Fibroblast of peridontal ligament (primary cell): ENCODE data around the gene NAP1L1.

Experiments
- DNase-seq: peaks from one replicate; pipeline ENCODE4 v3.0.0-alpha.2; 2010; ENCODE audit errors: extremely low read depth

Gene NAP1L1

DNA sequence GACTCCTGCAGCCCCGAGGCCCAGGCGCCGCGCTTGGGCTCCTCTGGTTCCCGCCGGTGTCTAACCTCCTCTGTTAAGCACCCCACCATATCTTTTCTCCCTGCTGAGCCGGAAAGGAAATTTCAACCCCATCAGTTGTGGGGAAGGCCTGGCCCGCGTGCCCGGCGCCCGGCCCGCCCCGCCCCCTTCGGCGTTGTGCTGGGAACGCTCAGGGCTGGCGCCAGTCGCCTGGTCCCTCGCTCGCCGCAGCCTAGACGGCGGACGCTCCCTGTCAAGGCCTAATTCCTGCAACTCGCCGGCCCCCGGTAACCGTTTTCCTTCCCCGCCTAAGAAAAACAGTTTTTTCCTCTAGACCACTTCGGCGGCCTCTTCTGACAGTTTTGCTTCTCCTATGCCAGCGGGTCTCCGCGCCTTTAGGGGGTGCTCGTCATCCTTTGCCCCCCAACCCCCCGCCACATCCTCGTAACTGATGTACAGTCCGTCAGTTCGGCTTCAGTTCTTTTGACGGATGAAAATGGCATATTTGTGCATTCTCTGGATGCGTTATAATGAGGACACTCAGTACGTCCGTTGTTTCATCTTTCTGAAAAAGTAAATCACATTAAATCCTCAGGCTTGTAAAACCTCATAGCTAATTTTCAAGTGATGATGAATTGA, 506 bp upstream of the NAP1L1 start:
- DNase-seq = no peak

DNA sequence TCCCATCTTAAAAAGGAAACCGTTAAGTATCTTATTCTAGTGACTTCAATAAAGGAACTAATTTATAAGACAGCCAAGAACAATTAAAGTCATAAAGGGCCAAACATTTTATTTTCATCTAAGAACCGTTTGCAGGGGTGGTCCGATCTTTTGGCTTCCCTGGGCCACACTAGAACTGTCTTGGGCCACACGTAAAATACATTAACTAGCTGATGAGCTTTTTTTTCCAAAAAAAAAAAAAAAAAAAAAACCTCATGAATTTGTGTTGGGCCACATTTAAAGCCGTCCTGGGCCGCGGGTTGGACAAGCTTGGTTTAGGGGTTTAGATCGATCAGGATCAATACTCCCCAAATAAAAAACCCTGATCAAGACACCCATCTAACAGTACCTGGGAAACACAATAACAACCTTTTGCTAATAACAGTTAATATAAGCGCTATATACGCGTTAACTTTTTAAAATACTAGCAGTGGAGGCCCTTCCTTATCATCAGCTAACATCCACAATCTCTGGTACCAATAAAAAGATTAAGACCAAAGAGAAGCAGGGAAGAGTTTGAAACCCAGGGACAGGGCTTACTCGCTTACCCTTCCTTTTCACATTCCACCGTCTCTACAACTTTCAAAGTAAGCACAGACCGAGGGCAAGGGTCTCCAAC, 1.1 kb downstream of the NAP1L1 start:
- no peak for DNase-seq

DNA sequence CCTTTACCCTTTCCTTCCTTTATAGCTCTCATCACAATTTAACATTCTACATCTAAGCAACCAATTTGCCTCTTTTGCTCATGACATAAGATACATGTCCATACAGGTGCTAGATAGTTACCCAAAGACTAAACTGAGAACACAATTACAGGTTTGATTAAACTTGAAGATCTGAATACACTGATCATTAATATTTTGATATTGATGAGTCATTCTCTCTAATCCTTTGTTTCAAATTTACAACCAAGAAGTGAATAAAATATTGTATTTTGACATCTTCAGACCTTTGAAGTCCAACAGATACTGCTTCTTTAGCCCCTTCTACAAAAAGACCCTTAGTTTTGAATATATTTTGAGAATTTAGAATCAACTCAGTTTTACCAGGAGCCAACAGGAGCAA, 2.6 kb downstream of the NAP1L1 start:
- no peak for DNase-seq

DNA sequence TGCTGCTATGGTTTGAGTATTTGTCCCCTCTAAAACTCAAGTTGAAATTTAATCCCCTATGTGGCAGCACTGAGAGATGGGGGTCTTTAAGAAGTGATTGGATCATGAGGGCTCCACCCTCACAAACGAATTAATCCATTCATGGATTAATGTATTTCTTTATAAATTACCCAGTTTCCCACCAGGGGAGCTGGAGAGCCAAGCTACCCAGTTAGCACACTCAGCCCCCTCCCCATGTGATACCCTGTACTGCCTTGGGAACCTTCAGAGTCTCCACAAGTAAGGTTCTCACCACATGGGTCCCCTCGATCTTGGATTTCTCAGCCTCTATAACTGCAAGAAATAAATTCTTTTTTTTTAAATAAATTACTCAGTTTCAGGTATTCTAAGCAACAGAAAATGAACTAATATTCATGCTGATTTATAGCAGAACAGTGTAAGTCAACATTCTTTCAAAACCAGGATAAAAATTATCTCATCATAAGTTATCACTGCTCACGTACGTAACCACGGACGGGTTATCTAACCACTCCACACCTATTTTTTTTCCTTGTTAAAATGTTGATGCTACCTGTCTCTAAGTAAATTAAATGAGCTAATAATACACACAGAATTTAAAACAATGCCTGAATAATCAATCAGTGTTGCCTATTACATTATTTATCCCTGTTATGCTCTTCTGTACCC, 3.6 kb downstream of the NAP1L1 start:
- no peak for DNase-seq

DNA sequence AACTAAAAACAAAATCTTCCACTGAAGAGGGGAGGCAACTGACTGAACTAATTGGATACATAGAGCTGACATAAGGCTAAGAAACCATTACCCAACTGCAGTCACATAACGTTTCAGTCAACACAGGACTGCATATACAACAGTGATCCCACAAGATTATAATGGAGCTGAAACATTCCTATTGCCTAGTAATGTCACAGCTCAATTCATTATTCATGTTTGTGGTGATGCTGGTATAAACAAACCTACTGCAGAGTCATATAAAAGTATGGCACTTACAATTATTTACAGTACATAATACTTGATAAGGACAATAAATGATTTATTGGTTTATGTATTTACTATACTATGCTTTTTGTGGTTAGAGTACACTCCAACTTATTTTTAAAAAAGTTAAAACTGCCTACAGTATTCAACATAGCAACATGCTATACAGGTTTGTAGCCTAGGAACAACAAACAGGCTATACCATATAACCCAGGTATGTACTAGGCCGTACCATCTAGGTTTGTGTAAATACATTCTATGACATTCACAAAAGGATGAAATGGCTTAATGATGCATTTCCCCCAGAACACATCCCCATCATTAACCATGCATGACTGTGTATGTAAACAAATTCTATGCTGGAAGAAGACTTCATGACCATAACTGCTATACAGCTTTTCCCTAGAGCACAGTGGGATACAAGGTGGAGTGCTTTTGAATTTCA, 4.3 kb downstream of the NAP1L1 start:
- DNase-seq = peak; percentile 31

- no peak for DNase-seq
These were observed 5.7 kb downstream of the NAP1L1 start for GRCh38 chr12:76078748-76079147.

GRCh38 chr12:76075448-76075847, 9.0 kb downstream of the NAP1L1 start:
- DNase-seq = no peak

- no peak for DNase-seq
These were observed 9.7 kb downstream of the NAP1L1 start for GRCh38 chr12:76074701-76075336.

GRCh38 chr12:76073561-76073960, 10.9 kb downstream of the NAP1L1 start:
- DNase-seq = no peak

GRCh38 chr12:76072568-76072967, 11.9 kb downstream of the NAP1L1 start:
- no peak for DNase-seq

- DNase-seq = no peak
These were observed 15.1 kb downstream of the NAP1L1 start for GRCh38 chr12:76069339-76069738.

- DNase-seq = no peak
These were observed 18.6 kb downstream of the NAP1L1 start for GRCh38 chr12:76065917-76066316.

- peak; percentile 18 for DNase-seq
These were observed 19.6 kb downstream of the NAP1L1 start for GRCh38 chr12:76064904-76065303.

DNA sequence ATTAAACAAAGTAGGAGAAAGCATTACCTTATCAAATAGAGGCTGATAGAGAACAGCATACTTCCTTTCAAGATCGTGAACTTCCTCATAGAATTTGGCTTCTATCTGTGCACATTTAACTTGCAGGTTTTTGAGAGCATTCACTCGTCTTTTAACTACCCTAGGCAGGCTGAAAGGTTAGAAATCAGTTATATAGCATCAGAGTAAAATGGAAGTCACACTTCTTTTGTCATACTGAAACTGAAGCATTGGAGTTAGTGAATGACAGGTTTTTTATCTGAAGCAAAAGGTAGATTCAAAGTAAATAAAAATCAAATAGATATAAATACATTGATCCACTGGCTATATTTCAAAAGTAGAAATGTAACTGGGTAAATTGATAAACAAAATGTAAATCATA, 24.4 kb downstream of the NAP1L1 start:
- DNase-seq = no peak

DNA sequence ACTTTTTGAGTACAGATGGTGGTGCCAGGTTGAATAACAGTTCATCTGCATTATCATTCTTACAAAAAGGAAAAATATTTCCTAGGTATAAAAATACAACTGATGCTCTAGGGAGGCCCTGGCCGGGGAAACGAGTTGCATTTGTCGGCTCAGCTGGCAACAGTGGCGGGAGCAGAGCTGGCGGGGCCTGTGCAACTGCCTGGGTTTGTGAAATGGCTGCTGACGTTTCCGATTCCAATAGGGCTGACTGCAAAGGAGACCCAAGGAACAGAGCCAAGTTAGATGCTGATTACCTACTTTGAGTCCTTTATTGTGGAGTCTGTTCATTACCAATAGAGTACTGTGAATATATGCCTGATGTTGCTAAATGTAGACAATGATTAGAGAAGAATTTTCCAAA, 27.2 kb downstream of the NAP1L1 start:
- no peak for DNase-seq

DNA sequence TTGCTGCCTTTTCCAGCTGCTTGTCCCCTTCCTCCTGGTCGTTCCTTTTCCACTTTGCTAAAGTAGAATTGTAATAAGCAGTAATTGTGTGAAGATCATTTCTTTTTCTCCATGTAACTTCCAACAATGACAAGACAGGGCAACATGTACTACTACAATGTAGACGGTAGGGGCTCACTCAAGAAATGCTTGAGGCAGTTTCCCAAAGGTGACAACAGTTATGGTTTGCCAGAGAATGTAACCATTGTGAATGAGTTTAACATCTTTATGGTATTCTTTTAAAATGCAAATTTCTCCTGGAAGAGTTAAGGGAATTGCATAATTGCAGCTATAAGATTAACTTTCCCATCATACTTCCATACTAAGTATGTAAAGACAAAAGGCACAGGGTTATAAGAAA, 29.1 kb downstream of the NAP1L1 start:
- no peak for DNase-seq

GRCh38 chr12:76049575-76050251, 34.8 kb downstream of the NAP1L1 start:
- no peak for DNase-seq

GRCh38 chr12:76047742-76048141, 36.7 kb downstream of the NAP1L1 start:
- no peak for DNase-seq

DNA sequence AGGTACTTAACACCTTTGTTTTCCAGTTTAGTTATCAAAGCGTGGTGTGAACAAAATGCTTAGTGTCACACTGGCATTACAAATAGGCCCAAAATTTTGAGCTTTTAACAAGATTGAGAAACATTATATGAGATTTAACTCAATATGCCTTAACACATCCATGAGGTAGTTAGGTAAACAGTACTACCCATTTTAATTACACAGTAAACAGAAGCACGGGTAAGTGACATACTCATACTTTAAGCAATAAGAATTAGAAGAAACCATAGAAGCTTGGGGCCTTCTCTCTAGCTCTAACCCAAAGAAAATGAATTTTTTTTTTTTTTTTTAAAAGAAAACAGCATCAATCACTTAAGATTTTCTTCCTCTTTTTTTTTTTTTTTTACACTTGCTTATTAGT, 37.4 kb downstream of the NAP1L1 start:
- DNase-seq = no peak

DNA sequence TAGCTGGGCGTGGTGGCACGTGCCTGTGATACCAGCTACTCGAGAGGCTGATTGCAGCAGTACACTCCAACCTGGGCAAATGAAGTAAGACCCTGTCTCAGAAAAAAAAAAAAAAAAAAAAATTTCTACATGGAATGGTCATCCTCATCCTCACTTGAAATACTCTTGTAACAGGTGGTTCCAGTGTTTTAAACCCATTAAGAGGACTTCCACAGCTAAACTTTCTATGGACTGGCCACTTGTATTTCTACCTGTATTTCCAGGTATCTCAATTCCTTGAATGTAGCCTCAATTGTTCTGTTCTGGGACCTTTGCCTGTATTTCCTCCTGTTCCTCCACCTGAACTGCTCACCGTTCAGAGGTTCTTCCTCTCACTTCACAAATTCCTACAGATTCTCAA, 41.1 kb downstream of the NAP1L1 start:
- no peak for DNase-seq

- DNase-seq = no peak
These were observed 42.3 kb downstream of the NAP1L1 start for GRCh38 chr12:76042147-76042546.

DNA sequence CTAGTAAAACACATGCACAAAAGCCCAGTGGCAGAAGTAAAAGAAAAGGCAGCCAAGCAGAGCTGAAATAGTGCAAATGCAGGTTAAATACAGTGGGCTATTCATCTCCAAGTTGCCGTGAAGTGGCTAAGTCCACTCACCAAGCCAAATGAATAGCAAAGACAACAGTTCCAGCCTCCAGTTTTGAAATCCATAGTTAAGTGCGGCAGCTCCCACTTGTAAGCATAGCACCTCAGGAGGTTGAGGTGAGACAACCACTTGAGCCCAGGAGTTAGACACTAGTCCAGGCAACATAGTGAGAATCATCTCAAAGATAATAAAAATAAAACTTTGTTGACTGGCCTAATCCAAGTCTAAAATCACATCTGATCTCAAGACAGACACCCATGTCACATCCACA, 43.1 kb downstream of the NAP1L1 start:
- no peak for DNase-seq
